Measurements from ENCODE around the gene PRRC2B.
A peak's percentile ranks its signal among the peaks of the same experiment; 100 is the strongest.

Gene PRRC2B

GRCh38 chr9:131422241-131422792, 28.4 kb downstream of the PRRC2B start:
- ChIA-PET POLR2A (interaction anchor here (0.5 kb wide), 1 partner anchor 14 kb away, joined by 3 read pairs; no protein-coding TSS in a partner anchor), CTCF (interaction anchor here (1.5 kb wide), 1 partner anchor 55 kb away, joined by 3 read pairs; no protein-coding TSS in a partner anchor)
- Histone ChIP-seq H3K4me3 (ENCODE audit: control insufficient read depth in 1 of 7, extremely low read depth in 1 of 7, insufficient read depth in 4 of 7, low read depth in 2 of 7, low read length in 6 of 7) (no peak overlapping the region), H3K9me3 (ENCODE audit: control extremely low read depth in 1 of 5, control insufficient read depth in 4 of 5, insufficient read depth in 2 of 5, low read depth in 1 of 5, low read length in 4 of 5) (no peaks in the 10 kb centered on the region), H3K4me1 (ENCODE audit: control extremely low read depth in 1 of 4, control insufficient read depth in 4 of 4, insufficient read depth in 4 of 4, low read length in 3 of 4) (peaks cover 0 to 28% (median 14%) of the 10 kb centered on the region in 4 experiments), H3K27ac (ENCODE audit: insufficient read depth in 1 of 2, low read depth in 1 of 2, low read length in 2 of 2, poor library complexity in 1 of 2, severe bottlenecking in 2 of 2) (peak overlapping the region in 1 of 2 experiments; percentile 55), H3K27me3 (replicated peaks in 2 of 5; ENCODE audit: control insufficient read depth in 4 of 5, insufficient read depth in 5 of 5, low read length in 4 of 5) (no peaks in the 10 kb centered on the region), H3K36me3 (ENCODE audit: control insufficient read depth in 4 of 4, insufficient read depth in 4 of 4, low read length in 3 of 4) (peaks cover 0 to 58% (median 15%) of the 10 kb centered on the region in 4 experiments)
- DNase-seq = peak; percentile 23 to 50 (median 42)
- 87% methylated on average over 10 of the region's 12 CpGs for WGBS (ENCODE audit: insufficient coverage)

- H3K27ac ChIP-seq (ENCODE audit: insufficient read depth in 1 of 2, low read depth in 1 of 2, low read length in 2 of 2, poor library complexity in 1 of 2, severe bottlenecking in 2 of 2) = no peak overlapping the region
- H3K27me3 ChIP-seq (replicated peaks in 2 of 5; ENCODE audit: control insufficient read depth in 4 of 5, insufficient read depth in 5 of 5, low read length in 4 of 5) = no peaks in the 10 kb centered on the region
- no peak for DNase-seq
- ChIA-PET CTCF (interaction anchor here (1.5 kb wide), 1 partner anchor 54 kb away, joined by 3 read pairs; no protein-coding TSS in a partner anchor), POLR2A (interaction anchor here (0.9 kb wide), 1 partner anchor 25 kb away, joined by 3 read pairs; no protein-coding TSS in a partner anchor)
- 91% methylated on average over 10 of the region's 14 CpGs for WGBS (ENCODE audit: insufficient coverage)
- H3K4me1 ChIP-seq (ENCODE audit: control extremely low read depth in 1 of 4, control insufficient read depth in 4 of 4, insufficient read depth in 4 of 4, low read length in 3 of 4) = peaks cover 0 to 20% (median 10%) of the 10 kb centered on the region in 4 experiments
- H3K4me3 ChIP-seq (ENCODE audit: control insufficient read depth in 1 of 7, extremely low read depth in 1 of 7, insufficient read depth in 4 of 7, low read depth in 2 of 7, low read length in 6 of 7) = no peak overlapping the region
- peaks cover 0 to 49% (median 13%) of the 10 kb centered on the region in 4 experiments for H3K36me3 ChIP-seq (ENCODE audit: control insufficient read depth in 4 of 4, insufficient read depth in 4 of 4, low read length in 3 of 4)
- H3K9me3 ChIP-seq (ENCODE audit: control extremely low read depth in 1 of 5, control insufficient read depth in 4 of 5, insufficient read depth in 2 of 5, low read depth in 1 of 5, low read length in 4 of 5) = no peaks in the 10 kb centered on the region
These were observed 29.3 kb downstream of the PRRC2B start for GRCh38 chr9:131423171-131423581.

DNA sequence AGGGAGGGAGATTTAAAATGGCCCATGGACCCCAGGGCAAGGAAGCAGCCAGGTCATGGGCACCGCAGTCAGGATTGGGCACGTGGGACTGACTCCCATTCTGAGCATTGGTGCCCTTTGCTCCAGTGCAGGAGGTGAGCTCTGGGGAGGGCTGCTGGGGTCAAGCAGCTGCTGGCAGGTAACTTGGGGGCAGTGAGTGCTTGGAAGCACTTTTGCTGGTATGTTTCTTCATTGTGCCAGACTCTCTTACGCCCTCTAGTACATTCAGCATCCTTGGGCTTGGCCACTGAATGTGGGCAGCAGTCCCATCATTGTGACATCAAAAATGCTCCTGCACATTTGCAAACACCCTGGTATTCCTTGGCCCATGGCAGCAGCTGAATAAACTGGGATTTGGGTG, 32.7 kb downstream of the PRRC2B start:
- no peak overlapping the region for H3K4me3 ChIP-seq (ENCODE audit: control insufficient read depth in 1 of 7, extremely low read depth in 1 of 7, insufficient read depth in 4 of 7, low read depth in 2 of 7, low read length in 6 of 7)
- no peaks in the 10 kb centered on the region for H3K27me3 ChIP-seq (replicated peaks in 2 of 5; ENCODE audit: control insufficient read depth in 4 of 5, insufficient read depth in 5 of 5, low read length in 4 of 5)
- no peak overlapping the region for H3K27ac ChIP-seq (ENCODE audit: insufficient read depth in 1 of 2, low read depth in 1 of 2, low read length in 2 of 2, poor library complexity in 1 of 2, severe bottlenecking in 2 of 2)
- no peak for DNase-seq
- H3K9me3 ChIP-seq (ENCODE audit: control extremely low read depth in 1 of 5, control insufficient read depth in 4 of 5, insufficient read depth in 2 of 5, low read depth in 1 of 5, low read length in 4 of 5) = no peaks in the 10 kb centered on the region
- 92% methylated on average over 2 of the region's 3 CpGs for WGBS (ENCODE audit: insufficient coverage)
- POLR2A ChIA-PET = no interaction called here
- CTCF ChIA-PET = interaction anchor here (0.7 to 2.5 kb wide), 2 partner anchors 21 to 76 kb away, joined by 3 to 7 read pairs; no protein-coding TSS in a partner anchor
- peaks cover 0 to 38% (median 9%) of the 10 kb centered on the region in 4 experiments for H3K36me3 ChIP-seq (ENCODE audit: control insufficient read depth in 4 of 4, insufficient read depth in 4 of 4, low read length in 3 of 4)
- H3K4me1 ChIP-seq (ENCODE audit: control extremely low read depth in 1 of 4, control insufficient read depth in 4 of 4, insufficient read depth in 4 of 4, low read length in 3 of 4) = peaks cover 0 to 4% (median 0%) of the 10 kb centered on the region in 4 experiments

- H3K4me3 ChIP-seq (ENCODE audit: control insufficient read depth in 1 of 7, extremely low read depth in 1 of 7, insufficient read depth in 4 of 7, low read depth in 2 of 7, low read length in 6 of 7) = no peak overlapping the region
- H3K9me3 ChIP-seq (ENCODE audit: control extremely low read depth in 1 of 5, control insufficient read depth in 4 of 5, insufficient read depth in 2 of 5, low read depth in 1 of 5, low read length in 4 of 5) = no peaks in the 10 kb centered on the region
- no peaks in the 10 kb centered on the region for H3K27me3 ChIP-seq (replicated peaks in 2 of 5; ENCODE audit: control insufficient read depth in 4 of 5, insufficient read depth in 5 of 5, low read length in 4 of 5)
- WGBS (ENCODE audit: insufficient coverage) = 90% methylated on average over 6 of the region's 10 CpGs
- H3K27ac ChIP-seq (ENCODE audit: insufficient read depth in 1 of 2, low read depth in 1 of 2, low read length in 2 of 2, poor library complexity in 1 of 2, severe bottlenecking in 2 of 2) = peak overlapping the region in 1 of 2 experiments; percentile 29
- H3K36me3 ChIP-seq (ENCODE audit: control insufficient read depth in 4 of 4, insufficient read depth in 4 of 4, low read length in 3 of 4) = peaks cover 3 to 47% (median 28%) of the 10 kb centered on the region in 4 experiments
- CTCF ChIA-PET = interaction anchor here (1.0 to 3.0 kb wide), 7 partner anchors 9 to 61 kb away, joined by 3 to 14 read pairs (median 4); no protein-coding TSS in a partner anchor
- POLR2A ChIA-PET = no interaction called here
- no peak for DNase-seq
- no peaks in the 10 kb centered on the region for H3K4me1 ChIP-seq (ENCODE audit: control extremely low read depth in 1 of 4, control insufficient read depth in 4 of 4, insufficient read depth in 4 of 4, low read length in 3 of 4)
These were observed 35.5 kb downstream of the PRRC2B start for GRCh38 chr9:131429121-131430012.

DNA sequence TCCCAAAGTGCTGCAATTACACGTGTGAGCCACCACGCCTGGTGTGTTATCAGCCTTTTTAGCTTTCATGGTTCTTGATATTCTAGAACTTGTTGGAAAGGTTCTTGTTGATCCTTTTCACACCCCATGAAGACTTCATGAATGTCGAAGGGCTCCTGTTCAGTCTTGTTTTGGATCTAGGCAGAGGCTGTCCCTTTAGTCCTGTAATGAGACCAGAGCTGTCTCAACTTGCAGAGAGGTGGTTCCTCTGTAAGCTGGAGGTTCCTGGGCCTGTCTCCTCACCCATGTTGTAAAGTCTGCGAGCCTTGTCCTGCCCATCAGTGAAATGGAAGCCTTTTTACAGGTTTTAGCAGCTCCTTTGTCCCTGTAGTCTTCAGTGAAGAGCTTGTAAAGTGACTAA, 38.2 kb downstream of the PRRC2B start:
- Histone ChIP-seq H3K9me3 (ENCODE audit: control extremely low read depth in 1 of 5, control insufficient read depth in 4 of 5, insufficient read depth in 2 of 5, low read depth in 1 of 5, low read length in 4 of 5) (no peaks in the 10 kb centered on the region), H3K27ac (ENCODE audit: insufficient read depth in 1 of 2, low read depth in 1 of 2, low read length in 2 of 2, poor library complexity in 1 of 2, severe bottlenecking in 2 of 2) (no peak overlapping the region), H3K27me3 (replicated peaks in 2 of 5; ENCODE audit: control insufficient read depth in 4 of 5, insufficient read depth in 5 of 5, low read length in 4 of 5) (no peaks in the 10 kb centered on the region), H3K4me3 (ENCODE audit: control insufficient read depth in 1 of 7, extremely low read depth in 1 of 7, insufficient read depth in 4 of 7, low read depth in 2 of 7, low read length in 6 of 7) (no peak overlapping the region), H3K36me3 (ENCODE audit: control insufficient read depth in 4 of 4, insufficient read depth in 4 of 4, low read length in 3 of 4) (peaks cover 5 to 62% (median 40%) of the 10 kb centered on the region in 4 experiments), H3K4me1 (ENCODE audit: control extremely low read depth in 1 of 4, control insufficient read depth in 4 of 4, insufficient read depth in 4 of 4, low read length in 3 of 4) (no peaks in the 10 kb centered on the region)
- no peak for DNase-seq
- ChIA-PET POLR2A (no interaction called here), CTCF (interaction anchor here (0.9 to 1.2 kb wide), 3 partner anchors 24 to 81 kb away, joined by 3 to 5 read pairs (median 3); no protein-coding TSS in a partner anchor)
- WGBS (ENCODE audit: insufficient coverage) = 100% methylated on average over 2 of the region's 4 CpGs

GRCh38 chr9:131432597-131433301, 38.9 kb downstream of the PRRC2B start:
- Histone ChIP-seq H3K4me1 (ENCODE audit: control extremely low read depth in 1 of 4, control insufficient read depth in 4 of 4, insufficient read depth in 4 of 4, low read length in 3 of 4) (no peaks in the 10 kb centered on the region), H3K27ac (ENCODE audit: insufficient read depth in 1 of 2, low read depth in 1 of 2, low read length in 2 of 2, poor library complexity in 1 of 2, severe bottlenecking in 2 of 2) (peak overlapping the region in 1 of 2 experiments; percentile 51), H3K4me3 (ENCODE audit: control insufficient read depth in 1 of 7, extremely low read depth in 1 of 7, insufficient read depth in 4 of 7, low read depth in 2 of 7, low read length in 6 of 7) (no peak overlapping the region), H3K27me3 (replicated peaks in 2 of 5; ENCODE audit: control insufficient read depth in 4 of 5, insufficient read depth in 5 of 5, low read length in 4 of 5) (no peaks in the 10 kb centered on the region), H3K36me3 (ENCODE audit: control insufficient read depth in 4 of 4, insufficient read depth in 4 of 4, low read length in 3 of 4) (peaks cover 8 to 68% (median 45%) of the 10 kb centered on the region in 4 experiments), H3K9me3 (ENCODE audit: control extremely low read depth in 1 of 5, control insufficient read depth in 4 of 5, insufficient read depth in 2 of 5, low read depth in 1 of 5, low read length in 4 of 5) (no peaks in the 10 kb centered on the region)
- ChIA-PET POLR2A (interaction anchor here (0.5 kb wide), 1 partner anchor 265 kb away, joined by 3 read pairs; no protein-coding TSS in a partner anchor), CTCF (interaction anchor here (0.9 to 1.5 kb wide), 5 partner anchors 12 to 82 kb away, joined by 3 to 5 read pairs (median 3); no protein-coding TSS in a partner anchor)
- WGBS (ENCODE audit: insufficient coverage) = 95% methylated on average over 14 of the region's 15 CpGs
- no peak for DNase-seq

All from common myeloid progenitor, CD34-positive (primary cell).